Measurements from ENCODE around the gene GAS1. TPM values are rescaled to one million over a fixed set of nuclear protein-coding genes. Genes with fewer than 3 reads are reported as not detected.

Gene GAS1
- total RNA-seq, 1 donor from 2014 or later, result 16.8 TPM

GRCh38 chr9:86962692-86963091 is 15.4 kb upstream of the GAS1 start:
- Histone ChIP-seq H3K27me3 (peaks cover 10% of the 10 kb centered on the region), H3K36me3 (no peaks in the 10 kb centered on the region), H3K9me3 (no peaks in the 10 kb centered on the region), H3K4me1 (peaks cover 7% of the 10 kb centered on the region), H3K27ac (no peak overlapping the region), H3K4me3 (peak overlapping the region; percentile 26)
- intact Hi-C loops (cut with DNase I), result no loop called here
- DNase-seq (no peak), ATAC-seq (no peak)
- no peak for TF ChIP-seq CTCF (IDR thresholded peaks at IDR 0.05)

GRCh38 chr9:86960938-86961337 is 13.6 kb upstream of the GAS1 start:
- Histone ChIP-seq H3K27me3 (peaks cover 10% of the 10 kb centered on the region), H3K4me1 (peaks cover 4% of the 10 kb centered on the region), H3K36me3 (no peaks in the 10 kb centered on the region), H3K4me3 (no peak overlapping the region), H3K27ac (no peak overlapping the region), H3K9me3 (no peaks in the 10 kb centered on the region)
- intact Hi-C loops (cut with DNase I), result no loop called here
- no peak for ATAC-seq
- TF ChIP-seq CTCF (IDR thresholded peaks at IDR 0.05), result no peak
- no peak for DNase-seq

GRCh38 chr9:86958203-86958602 is 10.9 kb upstream of the GAS1 start:
- no peak for TF ChIP-seq CTCF (IDR thresholded peaks at IDR 0.05)
- H3K36me3 ChIP-seq, result no peaks in the 10 kb centered on the region
- H3K27ac ChIP-seq, result no peak overlapping the region
- peaks cover 4% of the 10 kb centered on the region for H3K4me1 ChIP-seq
- no peaks in the 10 kb centered on the region for H3K9me3 ChIP-seq
- DNase-seq, result no peak
- ATAC-seq, result no peak
- intact Hi-C loops (cut with DNase I), result no loop called here
- peaks cover 10% of the 10 kb centered on the region for H3K27me3 ChIP-seq
- no peak overlapping the region for H3K4me3 ChIP-seq

- TF ChIP-seq CTCF (IDR thresholded peaks at IDR 0.05), result no peak
- Histone ChIP-seq H3K4me3 (no peak overlapping the region), H3K36me3 (no peaks in the 10 kb centered on the region), H3K27ac (no peak overlapping the region), H3K27me3 (peaks cover 10% of the 10 kb centered on the region), H3K4me1 (no peaks in the 10 kb centered on the region), H3K9me3 (no peaks in the 10 kb centered on the region)
- intact Hi-C loops (cut with DNase I), result no loop called here
- no peak for DNase-seq
- ATAC-seq, result no peak
These were observed 8.3 kb upstream of the GAS1 start for GRCh38 chr9:86955561-86955960.

GRCh38 chr9:86955042-86955441 is 7.7 kb upstream of the GAS1 start:
- Histone ChIP-seq H3K9me3 (no peaks in the 10 kb centered on the region), H3K4me3 (no peak overlapping the region), H3K27ac (no peak overlapping the region), H3K27me3 (peaks cover 10% of the 10 kb centered on the region), H3K4me1 (no peaks in the 10 kb centered on the region), H3K36me3 (no peaks in the 10 kb centered on the region)
- DNase-seq, result no peak
- no peak for TF ChIP-seq CTCF (IDR thresholded peaks at IDR 0.05)
- intact Hi-C loops (cut with DNase I), result no loop called here
- ATAC-seq, result no peak

GRCh38 chr9:86953181-86953580 is 5.9 kb upstream of the GAS1 start:
- intact Hi-C loops (cut with DNase I), result no loop called here
- no peak for TF ChIP-seq CTCF (IDR thresholded peaks at IDR 0.05)

More at GRCh38 chr9:86953181-86953580, 5.9 kb upstream of the GAS1 start:
- ATAC-seq (no peak), DNase-seq (no peak)
- H3K27me3 ChIP-seq, result no peaks in the 10 kb centered on the region
- H3K36me3 ChIP-seq, result no peaks in the 10 kb centered on the region
- no peaks in the 10 kb centered on the region for H3K4me1 ChIP-seq
- H3K9me3 ChIP-seq, result no peaks in the 10 kb centered on the region
- no peak overlapping the region for H3K27ac ChIP-seq
- no peak overlapping the region for H3K4me3 ChIP-seq

Data from upper lobe of right lung (tissue), 1 donor.